Neural cell (in vitro differentiated cells): ENCODE data around the gene UFD1. TPM values are rescaled to one million over a fixed set of nuclear protein-coding genes. Genes with fewer than 3 reads are reported as not detected.

Experiments used
- H2AFZ ChIP-seq: fragments of 200-600, 300-800 bp; sonication (generic), shearing (Covaris generic); 2 replicates; pipeline ENCODE4 v1.6.0; 2014; ENCODE audit warnings: low read depth, mild to moderate bottlenecking, antibody characterized with exemption, low read length, moderate library complexity
- H3F3A ChIP-seq: fragments of 200-600 bp; shearing (Covaris generic); 2 replicates; pipeline ENCODE4 v1.6.1; 2016; ENCODE audit warnings: mild to moderate bottlenecking, moderate library complexity, mixed read lengths, antibody characterized with exemption, low read length; ENCODE audit not compliant: insufficient read depth, poor library complexity, severe bottlenecking
- H3K27ac ChIP-seq: fragments of 200-600, 300-800 bp; sonication (generic), shearing (Covaris generic); 2 replicates; pipeline ENCODE4 v1.5.1; 2014; ENCODE audit warnings: mild to moderate bottlenecking, low read length, moderate library complexity
- H3K27me3 ChIP-seq: fragments of 300-800, 200-600 bp; sonication (generic), shearing (Covaris generic); 2 replicates; pipeline ENCODE4 v1.6.0; 2014; ENCODE audit warnings: mild to moderate bottlenecking, low read depth, low read length, moderate library complexity; ENCODE audit not compliant: insufficient read depth
- H3K36me3 ChIP-seq: fragments of 300-800, 200-600 bp; sonication (generic), shearing (Covaris generic); 2 replicates; pipeline ENCODE4 v1.5.1; 2014; ENCODE audit warnings: mild to moderate bottlenecking, antibody characterized with exemption, low read length, moderate library complexity; ENCODE audit not compliant: insufficient read depth
- H3K4me2 ChIP-seq: fragments of 300-800, 200-600 bp; sonication (generic), shearing (Covaris generic); 2 replicates; pipeline ENCODE4 v1.6.0; 2014; ENCODE audit warnings: mild to moderate bottlenecking, low read length
- H3K4me3 ChIP-seq: fragments of 300-800, 200-600 bp; sonication (generic), shearing (Covaris generic); 2 replicates; pipeline ENCODE4 v1.5.1; 2014; ENCODE audit warnings: mild to moderate bottlenecking, low read length, moderate library complexity
- H3K79me2 ChIP-seq: fragments of 200-600 bp; shearing (Covaris generic); replicated peaks from 2 replicates; pipeline ENCODE4 v1.6.0; 2014; ENCODE audit warnings: mild to moderate bottlenecking, low read length, moderate library complexity; ENCODE audit not compliant: insufficient read depth
- H3K9ac ChIP-seq: fragments of 300-800, 200-600 bp; sonication (generic), shearing (Covaris generic); 2 replicates; pipeline ENCODE4 v1.6.1; 2016; ENCODE audit warnings: mild to moderate bottlenecking, low read length, mixed read lengths
- H3K9me2 ChIP-seq: fragments of 200-600 bp; shearing (Covaris generic); 2 replicates; pipeline ENCODE4 v1.6.1; 2016; ENCODE audit warnings: mild to moderate bottlenecking, low read length, mixed read lengths; ENCODE audit not compliant: insufficient read depth
- H3K9me3 ChIP-seq: fragments of 200-600, 300-800 bp; sonication (generic), shearing (Covaris generic); 2 replicates; pipeline ENCODE4 v1.6.1; 2016; ENCODE audit warnings: mild to moderate bottlenecking, mixed run types, low read length, moderate library complexity, mixed read lengths
- H4K20me1 ChIP-seq: fragments of 200-600 bp; shearing (Covaris generic); 2 replicates; pipeline ENCODE4 v1.6.1; 2016; ENCODE audit warnings: mild to moderate bottlenecking, mixed run types; ENCODE audit not compliant: insufficient read depth
- EP300 ChIP-seq: fragments of 450-650 bp; conservative IDR thresholded peaks from 2 replicates; pipeline ENCODE4 v1.6.1; 2014; ENCODE audit warnings: antibody characterized with exemption, mild to moderate bottlenecking, moderate library complexity; ENCODE audit not compliant: poor library complexity, severe bottlenecking
- EZH2 ChIP-seq: fragments of 200-600, 300-800 bp; shearing (Covaris generic), sonication (generic); IDR thresholded peaks from 2 replicates; pipeline ENCODE4 v1.6.1; 2014; ENCODE audit warnings: antibody characterized with exemption, low read length, borderline replicate concordance, mild to moderate bottlenecking; ENCODE audit not compliant: insufficient read depth, poor library complexity, severe bottlenecking
- MXI1 ChIP-seq: fragments of 450-650 bp; conservative IDR thresholded peaks from 2 replicates; pipeline ENCODE4 v1.6.1; 2014; ENCODE audit warnings: antibody characterized with exemption, mild to moderate bottlenecking; ENCODE audit not compliant: poor library complexity, severe bottlenecking
- POLR2AphosphoS5 ChIP-seq: IDR thresholded peaks from 2 replicates; pipeline ENCODE4 v1.6.1; 2012
- RAD21 ChIP-seq: fragments of 450-650 bp; conservative IDR thresholded peaks from 2 replicates; pipeline ENCODE4 v1.6.1; 2014; ENCODE audit warnings: antibody characterized with exemption, mild to moderate bottlenecking, moderate library complexity
- SMC3 ChIP-seq: fragments of 450-650 bp; conservative IDR thresholded peaks from 2 replicates; pipeline ENCODE4 v1.6.1; 2014; ENCODE audit warnings: antibody characterized with exemption, mild to moderate bottlenecking, moderate library complexity; ENCODE audit not compliant: poor library complexity
- TAF1 ChIP-seq: IDR thresholded peaks from 2 replicates; pipeline ENCODE4 v1.6.1; 2012; ENCODE audit warnings: low read depth
- polyA plus RNA-seq: library from polyadenylated mRNA; depleted of rRNA; stranded (reverse); fragments of >200 nt; gene quantifications from 2 replicates; pipeline ENCODE4 v1.2.3, GENCODE V29; 2014
- TF ChIP-seq, protein P1 (sequence below): IDR thresholded peaks from 2 replicates; pipeline ENCODE4 v1.6.1; 2012; ENCODE audit warnings: borderline replicate concordance
- TF ChIP-seq, protein P2 (sequence below): fragments of 450-650 bp; IDR thresholded peaks from 2 replicates; pipeline ENCODE4 v1.5.1; 2014; ENCODE audit warnings: antibody characterized with exemption, mild to moderate bottlenecking, moderate library complexity; ENCODE audit not compliant: poor library complexity, severe bottlenecking

Gene UFD1
- polyA plus RNA-seq, 1 donor from 2014 or later, result 56.9 TPM

DNA sequence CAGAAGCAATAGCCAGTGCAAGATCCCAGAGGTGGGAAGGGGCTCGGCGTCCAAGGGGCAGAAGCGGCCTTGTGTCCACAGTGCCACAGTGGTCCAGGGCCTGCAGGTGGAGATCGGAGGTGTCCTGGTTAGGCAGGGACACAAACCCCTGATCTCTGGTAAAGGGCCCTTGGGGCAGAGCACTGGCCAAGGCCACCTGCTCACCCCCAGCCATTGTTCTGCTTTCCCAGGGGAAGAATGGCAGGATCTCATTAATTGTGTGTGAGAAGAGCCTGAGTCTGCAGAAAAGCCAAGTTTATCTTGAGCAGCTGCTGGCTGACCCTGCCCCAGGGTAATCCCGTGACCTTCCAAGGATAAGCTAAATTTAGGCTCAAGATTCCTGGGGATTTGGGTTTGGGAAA lies 48.3 kb upstream of the UFD1 start:
- no peaks in the 10 kb centered on the region for H4K20me1 ChIP-seq
- no peaks in the 10 kb centered on the region for H3K9me2 ChIP-seq
- H3K9ac ChIP-seq, result no peak overlapping the region
- no peak overlapping the region for H2AFZ ChIP-seq
- no peak overlapping the region for H3K27ac ChIP-seq
- H3K9me3 ChIP-seq, result no peaks in the 10 kb centered on the region
- H3F3A ChIP-seq, result no peaks in the 10 kb centered on the region
- no peak overlapping the region for H3K4me3 ChIP-seq
- no peaks in the 10 kb centered on the region for H3K36me3 ChIP-seq
- no peak overlapping the region for H3K4me2 ChIP-seq
- H3K27me3 ChIP-seq, result peaks cover 37% of the 10 kb centered on the region
- TF ChIP-seq, protein P1, sequence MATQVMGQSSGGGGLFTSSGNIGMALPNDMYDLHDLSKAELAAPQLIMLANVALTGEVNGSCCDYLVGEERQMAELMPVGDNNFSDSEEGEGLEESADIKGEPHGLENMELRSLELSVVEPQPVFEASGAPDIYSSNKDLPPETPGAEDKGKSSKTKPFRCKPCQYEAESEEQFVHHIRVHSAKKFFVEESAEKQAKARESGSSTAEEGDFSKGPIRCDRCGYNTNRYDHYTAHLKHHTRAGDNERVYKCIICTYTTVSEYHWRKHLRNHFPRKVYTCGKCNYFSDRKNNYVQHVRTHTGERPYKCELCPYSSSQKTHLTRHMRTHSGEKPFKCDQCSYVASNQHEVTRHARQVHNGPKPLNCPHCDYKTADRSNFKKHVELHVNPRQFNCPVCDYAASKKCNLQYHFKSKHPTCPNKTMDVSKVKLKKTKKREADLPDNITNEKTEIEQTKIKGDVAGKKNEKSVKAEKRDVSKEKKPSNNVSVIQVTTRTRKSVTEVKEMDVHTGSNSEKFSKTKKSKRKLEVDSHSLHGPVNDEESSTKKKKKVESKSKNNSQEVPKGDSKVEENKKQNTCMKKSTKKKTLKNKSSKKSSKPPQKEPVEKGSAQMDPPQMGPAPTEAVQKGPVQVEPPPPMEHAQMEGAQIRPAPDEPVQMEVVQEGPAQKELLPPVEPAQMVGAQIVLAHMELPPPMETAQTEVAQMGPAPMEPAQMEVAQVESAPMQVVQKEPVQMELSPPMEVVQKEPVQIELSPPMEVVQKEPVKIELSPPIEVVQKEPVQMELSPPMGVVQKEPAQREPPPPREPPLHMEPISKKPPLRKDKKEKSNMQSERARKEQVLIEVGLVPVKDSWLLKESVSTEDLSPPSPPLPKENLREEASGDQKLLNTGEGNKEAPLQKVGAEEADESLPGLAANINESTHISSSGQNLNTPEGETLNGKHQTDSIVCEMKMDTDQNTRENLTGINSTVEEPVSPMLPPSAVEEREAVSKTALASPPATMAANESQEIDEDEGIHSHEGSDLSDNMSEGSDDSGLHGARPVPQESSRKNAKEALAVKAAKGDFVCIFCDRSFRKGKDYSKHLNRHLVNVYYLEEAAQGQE, result no peak
- TF ChIP-seq TAF1 (no peak), SMC3 (no peak), POLR2AphosphoS5 (no peak), MXI1 (no peak), EP300 (no peak)
- TF ChIP-seq, protein P2, sequence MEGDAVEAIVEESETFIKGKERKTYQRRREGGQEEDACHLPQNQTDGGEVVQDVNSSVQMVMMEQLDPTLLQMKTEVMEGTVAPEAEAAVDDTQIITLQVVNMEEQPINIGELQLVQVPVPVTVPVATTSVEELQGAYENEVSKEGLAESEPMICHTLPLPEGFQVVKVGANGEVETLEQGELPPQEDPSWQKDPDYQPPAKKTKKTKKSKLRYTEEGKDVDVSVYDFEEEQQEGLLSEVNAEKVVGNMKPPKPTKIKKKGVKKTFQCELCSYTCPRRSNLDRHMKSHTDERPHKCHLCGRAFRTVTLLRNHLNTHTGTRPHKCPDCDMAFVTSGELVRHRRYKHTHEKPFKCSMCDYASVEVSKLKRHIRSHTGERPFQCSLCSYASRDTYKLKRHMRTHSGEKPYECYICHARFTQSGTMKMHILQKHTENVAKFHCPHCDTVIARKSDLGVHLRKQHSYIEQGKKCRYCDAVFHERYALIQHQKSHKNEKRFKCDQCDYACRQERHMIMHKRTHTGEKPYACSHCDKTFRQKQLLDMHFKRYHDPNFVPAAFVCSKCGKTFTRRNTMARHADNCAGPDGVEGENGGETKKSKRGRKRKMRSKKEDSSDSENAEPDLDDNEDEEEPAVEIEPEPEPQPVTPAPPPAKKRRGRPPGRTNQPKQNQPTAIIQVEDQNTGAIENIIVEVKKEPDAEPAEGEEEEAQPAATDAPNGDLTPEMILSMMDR, result no peak
- no peaks in the 10 kb centered on the region for H3K79me2 ChIP-seq

DNA sequence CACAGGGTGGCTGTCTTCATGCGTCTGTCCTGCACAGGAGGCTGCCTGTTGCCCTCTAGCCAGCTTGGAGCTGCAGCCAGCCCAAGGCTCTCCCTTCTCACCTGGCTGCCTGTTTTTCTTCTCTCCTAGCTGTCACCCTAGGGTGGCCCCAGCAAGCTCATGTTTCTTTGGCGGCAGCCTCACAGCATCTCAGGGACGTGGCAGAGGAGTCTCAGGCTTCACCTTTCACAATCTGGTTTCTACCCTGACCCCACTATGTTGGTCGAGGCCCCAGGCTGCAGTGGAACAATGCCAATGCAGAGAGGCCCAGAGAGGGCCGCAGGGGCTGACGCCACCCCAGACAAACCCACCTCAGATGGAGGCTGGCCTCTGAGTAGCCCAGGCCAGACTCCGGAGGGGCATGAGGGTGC lies 47.7 kb upstream of the UFD1 start:
- Histone ChIP-seq H2AFZ (no peak overlapping the region), H3K4me2 (no peak overlapping the region), H3K27ac (no peak overlapping the region), H3K9ac (no peak overlapping the region), H3K4me3 (no peak overlapping the region), H3F3A (no peaks in the 10 kb centered on the region), H3K9me2 (no peaks in the 10 kb centered on the region), H3K27me3 (peaks cover 44% of the 10 kb centered on the region), H3K9me3 (no peaks in the 10 kb centered on the region), H3K36me3 (no peaks in the 10 kb centered on the region), H3K79me2 (no peaks in the 10 kb centered on the region), H4K20me1 (no peaks in the 10 kb centered on the region)
- no peak for TF ChIP-seq TAF1
- no peak for TF ChIP-seq SMC3
- TF ChIP-seq, protein P1, result no peak
- no peak for TF ChIP-seq EZH2
- TF ChIP-seq, protein P2, result no peak
- TF ChIP-seq RAD21, result no peak
- TF ChIP-seq EP300, result no peak
- TF ChIP-seq POLR2AphosphoS5, result no peak
- TF ChIP-seq MXI1, result no peak
